IMR-90 (cell line): Measurements from ENCODE around the gene CHRNA3. TPM values are rescaled to one million over a fixed set of nuclear protein-coding genes. Genes with fewer than 3 reads are reported as not detected.

Experiments used
- ATAC-seq: fragments of 200-7000 bp; cut with Tn5 transposase; 2 replicates; pipeline ENCODE4 v1.9.1; 2020; ENCODE audit warnings: low read depth, mild to moderate bottlenecking, moderate library complexity
- BruUV-seq: library from RNA; stranded (reverse); fragments of 400-500 nt; replicated peaks from 2 replicates; lab custom pipeline; 2021; lab: Mats Ljungman, UMichigan
- CTCF ChIA-PET: fragments of 300-600 bp; formaldehyde crosslinking; extraction: SDS; loops from one replicate; lab custom pipeline; 2021; ENCODE audit warnings: antibody characterized with exemption; lab: Yijun Ruan, JAX
- POLR2A ChIA-PET: fragments of 300-600 bp; sonication (Branson Sonifier 250); formaldehyde crosslinking; loops from one replicate; lab custom pipeline; 2022; ENCODE audit warnings: antibody characterized with exemption; ENCODE audit not compliant: unreplicated experiment; lab: Charles Lee
- DNase-seq: peaks from one replicate; pipeline ENCODE4 v3.0.0; 2013
- H2AFZ ChIP-seq: replicated peaks from 2 replicates; pipeline ENCODE3; 2013; ENCODE audit warnings: low read length, mild to moderate bottlenecking; ENCODE audit not compliant: poor library complexity
- H2AK5ac ChIP-seq: 2 replicates; pipeline ENCODE4 v1.6.1; 2013; ENCODE audit warnings: low read depth, low read length, inconsistent platforms
- H2AK9ac ChIP-seq: replicated peaks from 2 replicates; pipeline ENCODE3; 2013; ENCODE audit warnings: mild to moderate bottlenecking, low read depth, low read length, moderate library complexity; ENCODE audit not compliant: poor library complexity
- H2BK120ac ChIP-seq: 2 replicates; pipeline ENCODE4 v1.6.1; 2013; ENCODE audit warnings: low read depth, low read length, inconsistent platforms
- H2BK15ac ChIP-seq: 3 replicates; pipeline ENCODE4 v1.6.1; 2013; ENCODE audit warnings: low read depth, low read length, inconsistent platforms
- H2BK20ac ChIP-seq: 2 replicates; pipeline ENCODE4 v1.6.1; 2013; ENCODE audit warnings: low read depth, mild to moderate bottlenecking, inconsistent platforms, low read length, moderate library complexity
- H2BK5ac ChIP-seq: 2 replicates; pipeline ENCODE4 v1.6.1; 2013; ENCODE audit warnings: mild to moderate bottlenecking, low read depth, low read length, inconsistent platforms; ENCODE audit not compliant: poor library complexity, severe bottlenecking
- H3K14ac ChIP-seq: replicated peaks from 2 replicates; pipeline ENCODE4 v1.6.1; 2013; ENCODE audit warnings: low read depth, low read length, inconsistent platforms
- H3K18ac ChIP-seq: 2 replicates; pipeline ENCODE4 v1.6.1; 2013; ENCODE audit warnings: low read depth, low read length, control low read depth
- H3K23ac ChIP-seq: 2 replicates; pipeline ENCODE4 v1.6.1; 2013; ENCODE audit warnings: low read depth, low read length, inconsistent platforms
- H3K27ac ChIP-seq: 2 replicates; pipeline ENCODE4 v1.5.1; 2013; ENCODE audit warnings: mild to moderate bottlenecking, control low read depth, low read length; ENCODE audit not compliant: insufficient read depth
- H3K27me3 ChIP-seq: 2 replicates; pipeline ENCODE4 v1.6.1; 2013; ENCODE audit warnings: low read length; ENCODE audit not compliant: control insufficient read depth, insufficient read depth
- H3K36me3 ChIP-seq: 2 replicates; pipeline ENCODE4 v1.6.1; 2013; ENCODE audit warnings: low read length, mixed read lengths; ENCODE audit not compliant: control insufficient read depth, insufficient read depth
- H3K4ac ChIP-seq: 2 replicates; pipeline ENCODE4 v1.6.1; 2013; ENCODE audit warnings: low read depth, low read length, inconsistent platforms
- H3K4me1 ChIP-seq: 2 replicates; pipeline ENCODE4 v1.6.1; 2013; ENCODE audit warnings: low read length, mixed read lengths; ENCODE audit not compliant: control insufficient read depth, insufficient read depth
- H3K4me2 ChIP-seq: 2 replicates; pipeline ENCODE4 v1.6.1; 2013; ENCODE audit warnings: low read depth, mild to moderate bottlenecking, control low read depth, low read length, moderate library complexity
- H3K4me3 ChIP-seq: 2 replicates; pipeline ENCODE4 v1.5.1; 2013; ENCODE audit warnings: low read depth, mild to moderate bottlenecking, control low read depth, low read length, moderate library complexity; ENCODE audit not compliant: insufficient read depth
- H3K56ac ChIP-seq: 2 replicates; pipeline ENCODE4 v1.6.1; 2013; ENCODE audit warnings: low read length, inconsistent platforms; ENCODE audit not compliant: insufficient read depth; ENCODE audit errors: extremely low read depth
- H3K79me1 ChIP-seq, 2 experiments: 2 replicates each; pipeline ENCODE4 v1.6.1; 2013; ENCODE audit warnings: low read length in 2 of 2, inconsistent platforms in 1 of 2, low read depth in 1 of 2
- H3K9ac ChIP-seq: 2 replicates; pipeline ENCODE4 v1.6.1; 2013; ENCODE audit warnings: low read depth, low read length, control low read depth
- H3K9me1 ChIP-seq: 2 replicates; pipeline ENCODE4 v1.6.1; 2013; ENCODE audit warnings: low read length, inconsistent platforms; ENCODE audit not compliant: insufficient read depth
- H3K9me3 ChIP-seq: 2 replicates; pipeline ENCODE4 v1.6.1; 2013; ENCODE audit warnings: low read length; ENCODE audit not compliant: control insufficient read depth, insufficient read depth
- H4K20me1 ChIP-seq: 2 replicates; pipeline ENCODE4 v1.6.1; 2013; ENCODE audit warnings: low read length, inconsistent platforms; ENCODE audit not compliant: insufficient read depth
- H4K5ac ChIP-seq: 2 replicates; pipeline ENCODE4 v1.6.1; 2013; ENCODE audit warnings: mild to moderate bottlenecking, low read depth, low read length, control low read depth
- H4K8ac ChIP-seq, 2 experiments: 2 replicates each; pipeline ENCODE4 v1.6.1; 2013; ENCODE audit warnings: low read depth in 2 of 2, low read length in 2 of 2, control low read depth in 1 of 2, inconsistent platforms in 1 of 2
- H4K91ac ChIP-seq: 2 replicates; pipeline ENCODE4 v1.6.1; 2013; ENCODE audit warnings: low read depth, low read length, inconsistent platforms; ENCODE audit not compliant: insufficient read depth
- BHLHE40 ChIP-seq: fragments of 150-350 bp; IDR thresholded peaks from 2 replicates; pipeline ENCODE4 v1.6.1; 2016; ENCODE audit warnings: mild to moderate bottlenecking, low read depth, low read length
- CEBPB ChIP-seq: IDR thresholded peaks from 2 replicates; pipeline ENCODE4 v1.6.1; 2012; ENCODE audit warnings: low read depth, low read length, improper control_type of control experiment
- CHD1 ChIP-seq: IDR thresholded peaks from 2 replicates; pipeline ENCODE4 v1.6.1; 2012; ENCODE audit warnings: low read depth, low read length, improper control_type of control experiment
- FOS ChIP-seq: fragments of 150-350 bp; IDR thresholded peaks from 2 replicates; pipeline ENCODE4 v1.6.1; 2016; ENCODE audit warnings: low read depth, low read length
- MAZ ChIP-seq: IDR thresholded peaks from 2 replicates; pipeline ENCODE4 v1.6.1; 2012; ENCODE audit warnings: low read depth, mild to moderate bottlenecking, low read length, improper control_type of control experiment, moderate library complexity, borderline replicate concordance
- MXI1 ChIP-seq: IDR thresholded peaks from 2 replicates; pipeline ENCODE4 v1.6.1; 2012; ENCODE audit warnings: low read depth, mild to moderate bottlenecking, low read length, moderate library complexity, borderline replicate concordance
- NFE2L2 ChIP-seq: fragments of 150-350 bp; IDR thresholded peaks from 2 replicates; pipeline ENCODE4 v1.6.1; 2016; ENCODE audit warnings: low read depth, mild to moderate bottlenecking, low read length
- POLR2A ChIP-seq: IDR thresholded peaks from 2 replicates; pipeline ENCODE4 v1.6.1; 2012; ENCODE audit warnings: mild to moderate bottlenecking, low read depth, low read length
- RAD21 ChIP-seq: IDR thresholded peaks from 2 replicates; pipeline ENCODE4 v1.6.1; 2012; ENCODE audit warnings: low read length, improper control_type of control experiment
- RFX5 ChIP-seq: IDR thresholded peaks from 2 replicates; pipeline ENCODE4 v1.8.0; 2012; ENCODE audit warnings: low read depth, mild to moderate bottlenecking, low read length, moderate library complexity
- SMC3 ChIP-seq: fragments of 150-350 bp; IDR thresholded peaks from 2 replicates; pipeline ENCODE4 v1.6.1; 2016; ENCODE audit warnings: low read depth, mild to moderate bottlenecking, antibody characterized with exemption, low read length, moderate library complexity
- WGBS, 2 experiments: methylation state at CpG; one replicate each; pipeline versions ENCODE4 v1.1.5 to v1.1.7; 2013; ENCODE audit warnings: missing lambda C conversion rate in 2 of 2; ENCODE audit not compliant: insufficient read length in 1 of 2; ENCODE audit errors: extremely low coverage in 2 of 2; 5-methylcytosine and 5-hydroxymethylcytosine counted together
- dilution Hi-C: fragments of 300-500 bp; cut with HindIII; formaldehyde crosslinking; loops from one replicate; pipeline ENCODE4 v1.14.3; 2018; ENCODE audit warnings: low sequenced_read_pairs; ENCODE audit not compliant: unreplicated experiment
- in situ Hi-C: fragments of 300-500 bp; cut with MboI; formaldehyde crosslinking; loops from 3 replicates; pipeline ENCODE4 v1.14.3; 2019; ENCODE audit warnings: low sequenced_read_pairs, inconsistent platforms, mixed read lengths
- intact Hi-C: fragments of 100-400 bp; cut with micrococcal nuclease; formaldehyde crosslinking; loops from 2 replicates; pipeline ENCODE4 v1.10.0; 2022
- polyA plus RNA-seq, 3 experiments: library from polyadenylated mRNA; depleted of rRNA; stranded (reverse); fragments of >200 nt; gene quantifications; 2 replicates each; pipeline ENCODE4 v1.2.3, GENCODE V29; 2012; ENCODE audit warnings: low replicate concordance in 1 of 3
- total RNA-seq: library from RNA; depleted of rRNA; stranded (reverse); fragments of >200 nt; gene quantifications from 2 replicates; pipeline ENCODE4 v1.2.3, GENCODE V29; 2012

Gene CHRNA3
- total and polyA plus RNA-seq, 2 of the 4 experiments (the other 2 are of a cell fraction): not detected

GRCh38 chr15:78663703-78664102 lies 42.9 kb upstream of the CHRNA3 start:
- no peak overlapping the region for H4K91ac ChIP-seq
- H3K4ac ChIP-seq: no peak overlapping the region
- H2AK5ac ChIP-seq: no peak overlapping the region
- intact Hi-C loops (no loop called here), dilution Hi-C loops (no loop called here), in situ Hi-C loops (no loop called here)
- ATAC-seq: no peak
- H3K23ac ChIP-seq: no peak overlapping the region
- H4K8ac ChIP-seq: no peak overlapping the region
- H3K9me1 ChIP-seq: no peaks in the 10 kb centered on the region
- no peak overlapping the region for H2BK20ac ChIP-seq
- no peak for DNase-seq
- H3K79me1 ChIP-seq: no peaks in the 10 kb centered on the region
- CTCF ChIA-PET: interaction anchor here (0.6 kb wide), 1 partner anchor 174 kb away, joined by 3 read pairs; no protein-coding TSS in a partner anchor
- H2BK120ac ChIP-seq: no peak overlapping the region
- no peak overlapping the region for H2AFZ ChIP-seq
- WGBS, 2 experiments: no CpG with 5 or more reads among the region's 1 CpG
- no peak overlapping the region for H2BK15ac ChIP-seq
- no peaks in the 10 kb centered on the region for H4K20me1 ChIP-seq
- H3K4me3 ChIP-seq: no peak overlapping the region
- no peak overlapping the region for H3K56ac ChIP-seq
- no peak overlapping the region for H2BK5ac ChIP-seq
- no peak overlapping the region for H2AK9ac ChIP-seq
- H3K4me1 ChIP-seq: no peaks in the 10 kb centered on the region
- H4K5ac ChIP-seq: no peak overlapping the region
- H3K9ac ChIP-seq: no peak overlapping the region
- no peaks in the 10 kb centered on the region for H3K36me3 ChIP-seq
- POLR2A ChIA-PET: no interaction called here
- no peak overlapping the region for H3K18ac ChIP-seq
- H3K27me3 ChIP-seq: peaks cover 36% of the 10 kb centered on the region
- no peak overlapping the region for H3K27ac ChIP-seq
- no peak for TF ChIP-seq FOS
- no peak for TF ChIP-seq NFE2L2
- TF ChIP-seq BHLHE40: no peak
- TF ChIP-seq CHD1: no peak
- TF ChIP-seq MXI1: no peak
- TF ChIP-seq POLR2A: no peak
- no peak for TF ChIP-seq CEBPB
- TF ChIP-seq RAD21: no peak
- no peak for TF ChIP-seq RFX5
- no peak for TF ChIP-seq SMC3
- no peak for TF ChIP-seq MAZ
- BruUV-seq: no TSS peak
- H3K4me2 ChIP-seq: no peak overlapping the region
- no peak overlapping the region for H3K14ac ChIP-seq
- H3K9me3 ChIP-seq: no peaks in the 10 kb centered on the region
